GM12801 (cell line): ENCODE data around the gene TWIST2.

Experiments used
- TF ChIP-seq, protein P1 (sequence below): IDR thresholded peaks from one replicate; pipeline ENCODE4 v1.5.1; 2011; ENCODE audit warnings: control low read depth; ENCODE audit not compliant: insufficient read length; ENCODE audit errors: extremely low read depth

TWIST2 gene

DNA sequence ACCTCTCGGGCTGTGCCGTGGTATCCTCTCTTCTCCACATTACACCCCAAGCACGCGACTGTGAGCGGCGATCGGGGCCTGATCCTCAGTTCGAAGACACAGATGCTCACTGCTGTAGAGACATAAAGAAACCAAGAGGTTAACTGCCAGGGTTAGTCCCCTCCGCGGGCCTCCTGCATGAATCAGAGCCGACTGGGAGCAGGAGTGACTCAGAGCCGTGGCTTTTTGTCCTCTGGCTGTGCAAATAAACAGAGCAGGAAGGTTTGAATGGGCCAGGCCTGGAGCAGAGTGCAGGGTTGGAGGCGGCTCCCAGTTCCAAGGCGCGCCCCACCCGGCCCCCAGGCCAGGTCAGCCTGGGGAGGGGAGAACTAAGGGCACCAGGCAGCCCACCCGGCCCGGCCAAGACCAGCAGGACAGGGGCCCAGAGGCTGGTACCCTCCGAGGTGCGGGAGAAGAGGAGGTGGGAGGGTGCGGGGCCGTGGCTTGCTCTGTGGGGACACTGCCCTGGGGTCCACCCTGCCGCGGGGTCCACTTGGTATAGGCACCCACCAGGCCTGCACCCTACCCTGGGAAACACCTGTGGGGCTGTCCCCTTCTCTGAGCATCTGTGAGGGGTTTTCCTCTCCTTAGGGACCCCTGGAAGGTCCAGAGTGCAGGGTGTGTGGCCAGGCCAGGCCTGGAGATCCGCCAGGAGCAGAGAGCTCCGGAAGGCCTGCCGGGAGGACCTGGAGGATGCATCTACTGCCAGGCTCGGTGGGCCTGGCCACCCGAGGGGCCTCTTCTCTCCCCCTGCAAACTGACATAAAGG, 16.5 kb downstream of the TWIST2 start:
- TF ChIP-seq, protein P1, sequence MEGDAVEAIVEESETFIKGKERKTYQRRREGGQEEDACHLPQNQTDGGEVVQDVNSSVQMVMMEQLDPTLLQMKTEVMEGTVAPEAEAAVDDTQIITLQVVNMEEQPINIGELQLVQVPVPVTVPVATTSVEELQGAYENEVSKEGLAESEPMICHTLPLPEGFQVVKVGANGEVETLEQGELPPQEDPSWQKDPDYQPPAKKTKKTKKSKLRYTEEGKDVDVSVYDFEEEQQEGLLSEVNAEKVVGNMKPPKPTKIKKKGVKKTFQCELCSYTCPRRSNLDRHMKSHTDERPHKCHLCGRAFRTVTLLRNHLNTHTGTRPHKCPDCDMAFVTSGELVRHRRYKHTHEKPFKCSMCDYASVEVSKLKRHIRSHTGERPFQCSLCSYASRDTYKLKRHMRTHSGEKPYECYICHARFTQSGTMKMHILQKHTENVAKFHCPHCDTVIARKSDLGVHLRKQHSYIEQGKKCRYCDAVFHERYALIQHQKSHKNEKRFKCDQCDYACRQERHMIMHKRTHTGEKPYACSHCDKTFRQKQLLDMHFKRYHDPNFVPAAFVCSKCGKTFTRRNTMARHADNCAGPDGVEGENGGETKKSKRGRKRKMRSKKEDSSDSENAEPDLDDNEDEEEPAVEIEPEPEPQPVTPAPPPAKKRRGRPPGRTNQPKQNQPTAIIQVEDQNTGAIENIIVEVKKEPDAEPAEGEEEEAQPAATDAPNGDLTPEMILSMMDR, result no peak

DNA sequence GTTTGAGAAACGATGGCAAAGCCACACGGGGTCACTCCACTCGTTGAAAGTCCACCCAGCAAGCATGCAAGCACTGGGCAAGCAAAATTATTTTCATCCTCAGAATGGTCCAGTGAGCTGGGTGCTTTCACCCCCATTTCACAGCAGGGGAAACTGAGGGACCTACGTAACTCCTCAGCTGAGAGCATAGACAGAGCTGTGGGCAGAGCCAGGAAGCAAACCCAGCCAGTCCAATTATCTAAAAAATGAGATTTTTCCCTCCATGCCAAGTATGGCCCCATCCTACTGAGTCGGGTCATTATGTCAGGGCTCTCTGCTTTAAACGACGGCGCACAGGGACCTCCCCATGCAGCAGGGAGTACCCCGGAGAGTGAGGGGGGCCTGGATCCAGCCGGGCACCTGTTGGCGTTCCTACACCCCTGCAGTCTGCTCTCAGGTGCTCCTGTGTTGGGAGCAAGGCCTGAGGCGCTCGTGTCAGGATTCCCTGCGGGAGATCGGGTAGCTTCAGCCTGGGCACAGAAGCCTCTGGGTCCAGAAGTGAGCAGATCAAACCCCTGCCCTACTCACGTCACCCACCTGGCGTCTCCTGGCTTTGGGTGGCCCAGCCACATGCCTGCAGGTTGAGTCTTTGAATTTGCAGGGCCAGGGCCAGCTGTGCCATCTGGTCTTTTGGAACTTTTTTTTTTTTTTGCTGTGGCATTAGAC, 17.3 kb downstream of the TWIST2 start:
- TF ChIP-seq, protein P1, result no peak

DNA sequence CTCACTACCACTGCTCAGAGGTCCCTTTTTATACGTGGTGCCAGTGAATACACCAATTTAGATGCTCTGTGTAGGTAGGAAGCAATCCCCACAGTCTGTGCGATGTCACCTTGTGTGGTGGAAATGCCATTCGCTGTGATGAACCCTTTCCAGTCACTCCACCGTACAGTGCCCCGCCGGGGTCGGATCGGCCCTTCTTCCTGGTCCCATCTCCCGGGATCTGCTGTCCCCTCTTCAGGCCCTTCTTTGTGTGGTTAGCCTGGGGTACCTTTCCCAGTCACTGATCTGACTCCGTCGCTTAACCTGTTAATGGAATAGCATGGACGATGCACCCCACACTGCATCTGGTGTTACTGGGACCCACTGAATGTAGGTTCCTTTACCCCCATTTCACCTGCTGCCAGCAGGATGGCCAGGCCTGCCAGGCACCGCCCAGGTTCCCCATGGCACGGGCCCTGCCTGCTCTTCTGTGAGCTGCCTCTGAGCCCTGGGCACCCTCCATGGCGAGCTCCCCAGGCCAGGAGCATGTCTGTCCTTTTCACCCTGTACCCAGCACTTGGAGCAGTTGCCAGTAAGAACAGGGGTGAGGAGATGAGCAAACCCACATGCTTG, 18.0 kb downstream of the TWIST2 start:
- TF ChIP-seq, protein P1, result no peak

DNA sequence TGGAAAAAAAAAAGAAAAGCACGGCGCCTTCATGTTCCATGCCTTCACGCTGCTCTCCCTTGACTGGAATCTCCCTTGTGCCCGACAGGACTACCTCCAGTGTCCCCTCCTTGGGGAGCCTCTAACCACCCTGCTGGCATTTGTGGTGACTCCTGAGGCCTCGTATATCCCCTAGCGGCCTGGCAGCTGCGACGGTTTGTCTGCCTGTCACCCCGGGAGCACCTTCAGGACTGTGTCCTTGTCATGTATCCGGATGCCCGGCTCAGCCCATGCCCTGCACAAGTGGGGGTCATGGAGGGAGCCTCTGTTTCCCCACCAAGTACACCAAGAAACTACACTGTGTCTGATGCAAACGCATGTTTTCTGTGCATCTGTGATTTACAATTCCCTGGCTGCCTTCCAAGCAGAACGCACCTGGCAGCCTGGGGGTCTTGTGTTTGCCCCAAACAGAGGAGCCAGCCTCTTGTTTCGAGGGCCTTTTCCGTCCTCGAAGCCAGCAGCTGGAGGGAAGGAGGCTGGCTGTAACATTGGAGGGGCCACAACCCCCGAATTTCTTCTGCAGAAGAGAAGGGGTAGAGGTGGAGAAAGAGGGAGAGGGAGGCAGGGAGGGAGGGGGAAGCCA, 18.9 kb downstream of the TWIST2 start:
- TF ChIP-seq, protein P1, result no peak

DNA sequence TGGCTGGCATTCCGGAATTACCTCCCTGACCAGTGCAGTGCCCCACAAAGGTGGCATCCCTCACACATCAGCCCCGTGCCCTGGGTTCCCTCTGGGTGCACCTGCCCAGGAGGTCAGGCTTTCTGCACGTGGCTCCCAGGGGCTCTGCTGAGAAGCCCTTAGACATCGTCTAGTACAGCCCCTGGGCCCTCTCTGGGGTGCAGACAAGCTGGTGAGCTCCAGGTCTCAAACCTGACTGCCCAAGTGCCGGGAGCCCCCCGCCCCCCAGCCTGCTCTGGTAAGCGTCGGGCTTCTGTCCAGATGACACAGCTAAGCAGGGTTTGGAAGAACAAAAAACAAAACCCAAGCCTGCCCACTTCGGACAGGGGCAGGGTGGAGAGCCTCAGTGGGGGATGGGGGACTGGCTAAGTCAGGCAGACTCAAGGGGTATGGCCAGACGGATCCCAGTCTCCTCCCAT, 20.2 kb downstream of the TWIST2 start:
- TF ChIP-seq, protein P1, result no peak

DNA sequence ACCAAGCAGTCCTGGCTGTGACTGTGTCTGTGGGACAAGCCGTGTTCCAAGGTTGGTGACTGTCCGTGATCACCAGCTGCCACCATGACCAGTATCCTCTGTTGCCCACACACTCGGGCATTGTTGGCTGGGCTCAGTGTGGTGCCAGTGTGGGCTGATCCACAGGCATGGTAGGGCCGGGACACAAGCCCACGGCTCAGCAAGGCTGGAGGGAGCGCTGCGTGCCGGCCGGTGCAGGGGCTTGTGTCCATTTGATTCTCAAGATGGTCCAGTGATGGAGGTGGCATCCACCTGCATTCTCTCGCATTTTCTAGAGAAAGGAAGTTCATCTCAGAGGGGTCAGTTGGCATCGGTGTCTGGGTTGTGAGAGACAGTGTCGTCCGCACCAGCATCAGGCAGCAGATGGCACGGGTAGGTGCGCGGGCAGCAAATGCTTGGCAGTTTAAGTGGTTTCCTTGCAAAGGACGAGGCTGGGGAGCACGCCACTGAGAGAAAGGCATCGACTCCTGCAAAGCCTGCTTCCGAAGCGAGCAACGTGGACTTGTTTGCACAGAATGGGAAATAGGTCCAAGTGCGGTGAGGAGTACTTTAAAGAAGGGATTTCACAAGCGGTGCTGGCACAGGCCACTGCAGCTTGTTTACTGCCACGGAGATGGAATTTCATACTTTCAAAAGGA, 20.9 kb downstream of the TWIST2 start:
- TF ChIP-seq, protein P1, result no peak
